Ecto neural progenitor cell (in vitro differentiated cells): ENCODE results near the gene RAB8B.

Experiments used
- DNase-seq: peaks from one replicate; pipeline ENCODE4 v3.0.0-alpha.2; 2018; ENCODE audit warnings: low spot score

RAB8B gene

DNA sequence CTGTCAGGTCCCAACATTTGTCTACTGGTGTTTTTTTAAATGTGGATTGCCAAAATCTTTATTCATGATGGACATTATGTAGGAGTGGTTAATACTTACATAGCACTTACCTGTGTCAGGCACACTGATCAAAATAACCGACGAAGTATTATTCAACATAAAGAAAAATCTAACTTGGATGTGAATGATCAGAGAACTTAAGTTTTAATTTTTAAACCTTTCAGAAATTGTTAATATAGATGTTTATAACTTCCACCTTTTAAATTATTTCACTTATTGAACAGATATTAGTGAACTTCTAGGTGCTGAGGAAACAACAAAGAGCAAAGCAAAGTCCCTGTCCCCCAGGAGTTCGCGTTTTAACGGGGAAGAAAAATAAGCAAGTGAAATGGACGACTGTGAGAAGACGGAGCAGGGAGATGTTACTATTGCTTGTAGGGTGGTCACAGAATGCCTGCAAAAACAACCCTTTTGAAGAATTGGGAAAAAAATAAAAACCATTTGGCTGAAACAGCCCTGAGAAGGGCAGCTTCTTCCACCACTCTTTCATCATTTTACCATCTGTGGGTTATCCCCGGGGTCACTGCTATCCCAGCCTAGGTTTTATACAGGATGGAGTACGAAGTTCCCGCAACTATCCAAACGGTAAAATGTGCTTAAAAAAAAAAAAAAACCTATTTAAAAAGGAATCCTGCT is 87.1 kb downstream of the RAB8B start:
- no peak for DNase-seq

GRCh38 chr15:63277038-63277892 is 87.9 kb downstream of the RAB8B start, which contains the start of gene APH1B:
APH1B (plus strand) TSS chr15:63277605; CDS start chr15:63277624, 19 bp downstream.
- peak; percentile 84 for DNase-seq

DNA sequence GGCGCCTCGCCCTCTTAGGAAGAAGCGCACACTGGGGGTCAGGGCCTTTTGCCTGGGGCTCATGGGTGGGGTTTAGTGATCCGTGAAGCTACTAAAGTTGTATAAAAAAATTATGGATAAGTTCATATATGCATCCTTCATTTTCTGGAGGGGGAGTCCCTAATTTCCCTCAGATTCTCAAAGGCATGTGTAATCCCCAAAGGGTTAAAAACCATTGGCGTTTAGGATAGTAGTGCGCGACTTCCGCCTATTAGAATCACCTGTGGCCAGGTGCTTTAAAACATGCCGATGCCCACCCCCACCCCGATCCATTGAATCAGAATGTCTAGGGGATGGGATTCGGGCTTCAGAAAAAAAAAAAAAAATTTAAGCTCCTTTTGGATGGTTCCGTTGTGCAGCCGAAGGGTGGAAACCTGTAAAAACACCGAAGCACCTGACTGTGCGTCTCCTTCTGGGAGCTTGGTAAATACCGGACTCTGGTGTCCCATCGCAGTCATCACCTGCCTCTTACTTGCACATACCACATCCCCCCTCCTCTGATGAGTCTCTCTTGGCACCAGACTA is 88.6 kb downstream of the RAB8B start:
- DNase-seq = no peak

DNA sequence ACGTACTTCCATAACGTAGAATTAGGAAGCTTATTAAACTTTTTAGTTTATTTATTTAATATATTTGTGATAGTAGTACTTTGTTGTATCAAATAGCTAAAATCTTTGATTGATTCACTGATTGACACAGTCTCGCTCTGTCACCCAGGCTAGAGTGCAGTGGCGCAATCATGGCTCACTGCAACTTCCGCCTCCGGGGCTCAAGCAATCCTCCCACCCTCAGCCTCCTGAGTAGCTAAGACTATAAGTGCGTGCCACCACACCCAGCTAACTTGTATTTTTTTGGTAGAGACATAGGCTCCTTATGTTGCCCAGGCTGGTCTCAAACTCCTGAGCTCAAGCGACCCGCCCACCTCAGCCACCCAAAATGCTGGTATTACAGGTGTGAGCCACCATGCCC is 93.7 kb downstream of the RAB8B start:
- DNase-seq = no peak

DNA sequence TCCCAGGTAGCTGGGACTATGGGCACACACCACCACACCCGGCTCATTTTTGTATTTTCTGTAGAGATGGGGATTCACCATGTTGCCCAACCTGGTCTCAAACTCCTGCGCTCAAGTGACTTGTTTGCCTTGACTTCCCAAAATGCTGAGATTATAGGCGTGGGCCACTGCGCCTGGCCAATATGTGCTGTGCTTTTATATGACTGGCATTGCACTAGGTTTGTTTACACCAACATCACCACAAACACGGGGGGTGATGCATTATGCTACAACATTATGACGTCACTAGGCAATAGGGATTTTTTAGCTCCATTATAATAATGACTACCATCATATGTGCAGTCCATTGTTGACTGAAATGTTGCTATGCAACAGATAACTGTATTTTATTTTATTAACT is 94.9 kb downstream of the RAB8B start:
- no peak for DNase-seq

DNA sequence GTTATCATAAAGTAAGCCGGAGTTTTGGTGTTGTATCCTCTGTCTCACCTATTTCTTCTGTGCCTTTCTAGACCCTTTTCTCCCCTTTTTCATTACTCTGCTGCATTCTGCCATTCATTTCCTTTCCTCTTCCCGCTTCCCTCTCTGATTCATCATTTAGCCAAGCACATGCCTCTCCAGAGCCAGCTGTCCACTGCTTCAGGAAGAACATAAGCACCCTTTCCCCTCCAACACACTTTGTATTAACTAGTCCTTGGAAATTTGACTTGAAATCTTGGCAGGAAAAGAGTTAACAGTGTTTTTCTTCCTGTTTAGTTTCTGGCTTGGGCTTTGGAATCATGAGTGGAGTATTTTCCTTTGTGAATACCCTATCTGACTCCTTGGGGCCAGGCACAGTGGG is 97.7 kb downstream of the RAB8B start:
- no peak for DNase-seq

- DNase-seq = no peak
These were observed 98.9 kb downstream of the RAB8B start for GRCh38 chr15:63288342-63288741.

GRCh38 chr15:63288778-63289378 is 99.5 kb downstream of the RAB8B start:
- DNase-seq = no peak

DNA sequence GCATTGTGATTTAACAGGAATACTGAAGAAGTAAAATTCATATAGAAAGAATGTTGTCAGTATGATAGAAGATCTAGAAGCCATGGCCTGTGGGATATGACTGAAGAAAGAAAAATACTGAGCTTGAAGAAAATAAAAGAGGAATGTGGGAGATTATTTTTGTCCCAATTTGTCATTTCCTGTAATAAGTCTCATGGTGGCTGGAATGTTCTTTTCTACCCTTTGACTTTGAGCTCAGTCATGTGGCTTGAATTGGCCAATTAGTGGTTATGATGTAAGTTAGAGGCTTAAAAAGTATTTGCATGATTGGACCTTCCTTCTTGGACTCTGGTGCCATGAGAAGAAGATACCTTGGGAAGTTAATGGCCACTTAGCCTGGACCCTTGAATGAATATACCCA is 102.1 kb downstream of the RAB8B start:
- DNase-seq = no peak

- DNase-seq = no peak
These were observed 102.8 kb downstream of the RAB8B start for GRCh38 chr15:63292241-63292640.

GRCh38 chr15:63292771-63293170 is 103.4 kb downstream of the RAB8B start:
- no peak for DNase-seq

- no peak for DNase-seq
These were observed 105.0 kb downstream of the RAB8B start for GRCh38 chr15:63294359-63294758.

DNA sequence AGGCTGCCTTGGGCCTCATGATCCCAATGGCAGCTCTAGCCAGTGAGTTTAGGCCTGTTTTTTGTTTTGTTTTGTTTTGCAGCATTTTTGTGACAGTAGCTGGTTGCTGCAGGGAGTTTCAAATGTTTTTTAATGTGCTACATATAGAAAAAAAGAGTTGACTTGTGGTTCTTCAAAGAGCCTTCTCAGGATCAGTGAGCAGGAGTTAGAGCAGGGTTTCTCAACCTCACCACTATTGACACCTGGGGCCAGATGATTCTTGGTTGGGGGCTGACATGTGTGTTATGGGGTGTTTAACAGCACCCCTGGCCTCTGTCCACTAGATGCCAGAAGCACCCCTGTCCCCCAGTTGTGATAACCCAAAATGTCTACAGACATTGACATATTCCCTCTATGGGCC is 105.9 kb downstream of the RAB8B start:
- no peak for DNase-seq

GRCh38 chr15:63296195-63296594 is 106.8 kb downstream of the RAB8B start:
- no peak for DNase-seq

- no peak for DNase-seq
These were observed 110.7 kb downstream of the RAB8B start for GRCh38 chr15:63299943-63300575.

- DNase-seq = no peak
These were observed 111.7 kb downstream of the RAB8B start for GRCh38 chr15:63301088-63301487.

GRCh38 chr15:63305260-63305659 is 115.9 kb downstream of the RAB8B start:
- no peak for DNase-seq

- DNase-seq = no peak
These were observed 117.2 kb downstream of the RAB8B start for GRCh38 chr15:63306492-63307073.

DNA sequence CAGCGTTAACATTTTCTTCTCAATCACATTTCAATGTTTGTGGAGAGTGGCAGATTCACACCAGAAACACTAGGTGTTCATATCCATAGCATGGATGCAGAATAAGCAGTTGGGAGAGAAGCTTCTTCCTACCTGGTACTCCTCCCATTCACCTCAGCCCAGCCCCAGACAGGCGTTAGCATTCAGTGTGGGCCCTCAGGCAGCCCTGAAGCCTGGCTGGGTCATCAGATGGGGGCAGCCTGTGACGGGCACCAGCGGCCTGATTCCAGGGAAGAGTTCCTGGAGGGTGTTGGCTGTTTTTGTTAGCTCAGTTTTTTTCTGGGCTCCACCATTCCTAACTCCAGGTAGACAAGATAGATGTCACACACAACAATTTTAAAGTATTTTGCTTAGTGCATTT is 119.1 kb downstream of the RAB8B start:
- DNase-seq = no peak

- DNase-seq = no peak
These were observed 119.5 kb downstream of the RAB8B start for GRCh38 chr15:63308947-63309346.

DNA sequence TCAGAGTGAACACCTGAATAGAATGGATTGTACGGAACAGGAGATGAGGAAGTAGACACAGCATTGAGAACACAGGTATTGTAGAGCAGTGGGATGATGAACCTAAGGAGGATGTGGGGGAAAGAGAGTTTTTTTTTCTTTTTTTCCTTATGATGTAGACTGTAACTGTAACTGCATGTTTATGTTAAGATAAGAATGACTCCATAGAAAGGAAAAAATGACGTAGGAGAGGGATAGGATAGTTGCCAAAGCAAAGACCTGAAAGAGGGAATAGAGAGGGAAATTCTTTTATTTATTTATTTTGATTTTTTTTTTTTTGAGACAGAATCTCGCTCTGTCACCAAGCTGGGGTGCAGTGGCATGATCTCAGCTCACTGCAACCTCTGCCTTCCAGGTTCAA is 121.2 kb downstream of the RAB8B start:
- DNase-seq = no peak

DNA sequence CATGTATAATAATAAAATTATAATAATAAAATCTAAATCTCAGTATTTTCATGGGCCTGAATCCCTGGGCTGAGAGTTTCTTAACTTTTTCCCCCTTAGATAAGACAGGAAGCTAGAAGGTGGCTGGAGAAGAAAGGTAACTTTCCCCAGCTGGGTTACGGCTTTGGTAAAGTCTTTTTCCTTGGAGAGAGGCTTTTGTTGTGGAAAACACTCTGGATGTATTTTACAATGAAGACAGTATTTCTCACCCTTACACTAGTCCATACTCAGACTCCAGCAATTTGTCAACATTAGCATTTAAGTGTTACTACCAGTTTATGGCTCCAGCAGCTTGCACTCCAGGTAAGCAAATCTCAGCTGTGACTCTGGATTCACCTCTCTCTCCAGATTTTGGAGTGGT is 122.9 kb downstream of the RAB8B start:
- DNase-seq = no peak
